ENCODE data around the gene ANAPC2. TPM values are rescaled to one million over a fixed set of nuclear protein-coding genes. Genes with fewer than 3 reads are reported as not detected.

ANAPC2 gene
- total and polyA plus RNA-seq, 10 donors = 27.8 to 93.0 (median 55.3) TPM

- Histone ChIP-seq H3K4me1 (peaks cover 0 to 48% (median 29%) of the 10 kb centered on the region in 6 donors), H3K27ac (no peak overlapping the region), H3K36me3 (no peaks in the 10 kb centered on the region), H3K9me3 (no peaks in the 10 kb centered on the region), H3K27me3 (replicated peaks in 1 of 7) (peaks cover 14 to 100% (median 100%) of the 10 kb centered on the region in 7 donors), H3K4me3 (peak overlapping the region in 5 of 8 donors; percentile 8 to 59 (median 18))
- intact Hi-C loops (cut with DNase I; ENCODE audit: low total_unique reads) = no loop called here
- TF ChIP-seq POLR2A (IDR thresholded peaks at IDR 0.05) = no peak
- no peak for TF ChIP-seq CTCF (IDR thresholded peaks at IDR 0.05 in 8 of 11, conservative IDR thresholded peaks at IDR 0.05 in 3 of 11)
- TF ChIP-seq POLR2AphosphoS5 (IDR thresholded peaks at IDR 0.05) = no peak
- DNase-seq = no peak
- 15 to 31% (median 19%) methylated on average over 17 to 74 of the region's 74 CpGs for WGBS, 5 donors
These were observed 25.6 kb downstream of the ANAPC2 start for GRCh38 chr9:137162505-137163364.

- Histone ChIP-seq H3K36me3 (no peaks in the 10 kb centered on the region), H3K27me3 (replicated peaks in 1 of 7) (peaks cover 11 to 100% (median 100%) of the 10 kb centered on the region in 7 donors), H3K4me1 (peaks cover under 1 to 48% (median 24%) of the 10 kb centered on the region in 6 donors), H3K9me3 (no peaks in the 10 kb centered on the region), H3K4me3 (peak overlapping the region in 1 of 8 donors; percentile 59), H3K27ac (no peak overlapping the region)
- no peak for DNase-seq
- TF ChIP-seq CTCF (IDR thresholded peaks at IDR 0.05 in 8 of 11, conservative IDR thresholded peaks at IDR 0.05 in 3 of 11) (no peak), POLR2AphosphoS5 (IDR thresholded peaks at IDR 0.05) (no peak)
- intact Hi-C loops (cut with DNase I; ENCODE audit: low total_unique reads) = no loop called here
- 11 to 20% (median 16%) methylated on average over 32 to 70 of the region's 71 CpGs for WGBS, 5 donors
These were observed 26.5 kb downstream of the ANAPC2 start for GRCh38 chr9:137161558-137162486.

- 30 to 43% (median 34%) methylated on average over 22 to 56 of the region's 56 CpGs for WGBS, 5 donors
- H3K36me3 ChIP-seq = no peaks in the 10 kb centered on the region
- intact Hi-C loops (cut with DNase I; ENCODE audit: low total_unique reads) = no loop called here
- H3K4me1 ChIP-seq = peaks cover 5 to 51% (median 27%) of the 10 kb centered on the region in 6 donors
- no peaks in the 10 kb centered on the region for H3K9me3 ChIP-seq
- no peak overlapping the region for H3K27ac ChIP-seq
- no peak for TF ChIP-seq POLR2AphosphoS5 (IDR thresholded peaks at IDR 0.05)
- TF ChIP-seq POLR2A (IDR thresholded peaks at IDR 0.05) = no peak
- TF ChIP-seq CTCF (IDR thresholded peaks at IDR 0.05 in 8 of 11, conservative IDR thresholded peaks at IDR 0.05 in 3 of 11) = no peak
- no peak overlapping the region for H3K4me3 ChIP-seq
- peaks cover 8 to 100% (median 100%) of the 10 kb centered on the region in 7 donors for H3K27me3 ChIP-seq (replicated peaks in 1 of 7)
- no peak for DNase-seq
These were observed 27.4 kb downstream of the ANAPC2 start for GRCh38 chr9:137160716-137161557.

Data from spleen (tissue), 11 donors.